Pancreas (tissue), 10 donors: ENCODE data around the gene APOBEC3B. TPM values are rescaled to one million over a fixed set of nuclear protein-coding genes. Genes with fewer than 3 reads are reported as not detected.
A peak's percentile ranks its signal among the peaks of the same experiment; 100 is the strongest.
"Not testable (repeated sequence)": the region's sequence is repeated elsewhere in the genome, so short reads cannot be mapped to it uniquely, and the experiment has no call there.

Source experiments
- ATAC-seq, 4 donors: fragments of 200-7000 bp; cut with Tn5 transposase; one replicate each; pipeline versions ENCODE4 v1.8.0 to v1.9.1; 2020; ENCODE audit warnings: mild to moderate bottlenecking in 4 of 4, moderate library complexity in 4 of 4
- DNase-seq, 6 donors: peaks; one replicate each; pipeline ENCODE4 v3.0.0-alpha.2; 2020
- FAIRE-seq: peaks from 2 replicates; lab custom pipeline; 2012; peaks lifted over from hg19 to GRCh38; lab: Jason Lieb, UNC
- H3K27ac ChIP-seq, 4 donors: fragments of 200-600 bp; sonication (generic); 1 replicate in 3 of 4; 2 replicates in 1 of 4; pipeline versions ENCODE4 v1.5.0 to v1.8.0; 2020
- H3K27me3 ChIP-seq, 4 donors: fragments of 200-600 bp; one replicate each; pipeline ENCODE4 v1.8.0; 2021
- H3K36me3 ChIP-seq, 3 donors: fragments of 200-600 bp; sonication (generic) in 1 of 3; one replicate each; pipeline versions ENCODE4 v1.5.0 to v1.8.0; 2020 to 2021
- H3K4me1 ChIP-seq, 3 donors: fragments of 200-600 bp; one replicate each; pipeline ENCODE4 v1.8.0; 2021
- H3K4me3 ChIP-seq, 4 donors: fragments of 200-600 bp; sonication (generic) in 2 of 4; one replicate each; pipeline versions ENCODE4 v1.5.0 to v1.8.0; 2020 to 2021
- H3K9me3 ChIP-seq, 4 donors: fragments of 200-600 bp; one replicate each; pipeline ENCODE4 v1.8.0; 2021
- WGBS, 2 donors: extraction: QIAGEN DNeasy Blood & Tissue Kit; methylation state at CpG; one replicate each; pipeline ENCODE4 v1.1.7; 2013; 5-methylcytosine and 5-hydroxymethylcytosine counted together
- intact Hi-C, 3 donors: fragments of 100-400 bp; cut with DNase I; formaldehyde crosslinking; loops; one replicate each; pipeline versions ENCODE4 v1.11.1 to v1.14.2; 2022
- polyA plus RNA-seq, 2 donors: library from polyadenylated mRNA; stranded (reverse); fragments of 200-250 nt; gene quantifications; one replicate each; pipeline ENCODE4 v1.2.3, GENCODE V29; 2013
- total RNA-seq, 6 donors: library from RNA; stranded (reverse); fragmentation: NEBNext Ultra II Directional in 4 of 6; extraction: Animal tissue kit (Norgen Biotek cat#: 25700) in 4 of 6; gene quantifications; one replicate each; pipeline versions ENCODE4 v1.2.1 to v1.2.4, GENCODE V29; 2021 to 2023
- TF ChIP-seq, protein P1 (sequence below), 4 donors: fragments of 200-600 bp; sonication (generic) in 3 of 4; IDR thresholded peaks; one replicate each; pipeline versions ENCODE4 v1.5.0 to v1.8.0; 2021; ENCODE audit warnings: antibody characterized with exemption in 4 of 4
- donor health status: healthy with polysubstance abuse.
- donor health status: DM: no; HTN: no; CAD: no; lungs with moderate emphysema.
- donor health status: DM: no; HTN: no; CAD: no.
- donor health status: control.
- donor health status: control.
- donor health status: Bipolar disorder and iron deficiency.
- donor health status: DM: yes; HTN: yes; CAD: no.
- donor health status: DM: no; HTN: no; CAD: no.
- donor health status: DM: no; HTN: no; CAD: no.
- donor health status: DM: yes; HTN: yes; CAD: no.

Gene APOBEC3B
- total and polyA plus RNA-seq, 8 donors: 0.60 to 10.2 (median 3.0) TPM

DNA sequence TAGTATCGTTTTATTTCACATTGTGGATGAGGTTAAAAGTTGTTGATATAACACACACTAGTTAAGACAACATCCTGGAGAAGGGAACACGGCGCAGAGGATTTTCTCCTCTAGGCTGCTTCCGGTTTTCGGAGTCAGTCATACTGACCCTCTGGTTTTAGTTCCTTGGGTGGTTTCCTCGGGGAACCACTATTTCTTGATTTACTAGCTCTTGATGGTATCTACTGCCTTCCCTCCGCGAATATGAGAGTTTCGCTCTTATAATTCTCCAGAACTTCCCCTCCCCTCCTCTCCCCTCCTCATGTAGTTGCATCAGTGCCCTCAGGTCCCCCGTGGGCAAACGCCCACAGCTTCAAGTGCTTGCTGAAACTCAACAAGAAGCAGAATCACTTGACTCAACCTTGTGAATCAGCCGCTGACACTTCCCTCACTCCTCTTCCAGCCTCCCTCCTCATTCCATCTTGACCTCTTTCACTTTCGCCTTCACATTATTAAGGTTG lies 40.6 kb upstream of the APOBEC3B start:
- DNase-seq: no peak
- Histone ChIP-seq H3K9me3 (no peaks in the 10 kb centered on the region), H3K27me3 (no peaks in the 10 kb centered on the region), H3K4me1 (no peaks in the 10 kb centered on the region), H3K4me3 (no peak overlapping the region), H3K27ac (peak overlapping the region in 1 of 4 donors; percentile 2), H3K36me3 (no peaks in the 10 kb centered on the region)
- no peak for FAIRE-seq
- WGBS, 2 donors: 78 to 87% methylated on average over 13 of the region's 13 CpGs
- intact Hi-C loops: no loop called here
- TF ChIP-seq, protein P1, sequence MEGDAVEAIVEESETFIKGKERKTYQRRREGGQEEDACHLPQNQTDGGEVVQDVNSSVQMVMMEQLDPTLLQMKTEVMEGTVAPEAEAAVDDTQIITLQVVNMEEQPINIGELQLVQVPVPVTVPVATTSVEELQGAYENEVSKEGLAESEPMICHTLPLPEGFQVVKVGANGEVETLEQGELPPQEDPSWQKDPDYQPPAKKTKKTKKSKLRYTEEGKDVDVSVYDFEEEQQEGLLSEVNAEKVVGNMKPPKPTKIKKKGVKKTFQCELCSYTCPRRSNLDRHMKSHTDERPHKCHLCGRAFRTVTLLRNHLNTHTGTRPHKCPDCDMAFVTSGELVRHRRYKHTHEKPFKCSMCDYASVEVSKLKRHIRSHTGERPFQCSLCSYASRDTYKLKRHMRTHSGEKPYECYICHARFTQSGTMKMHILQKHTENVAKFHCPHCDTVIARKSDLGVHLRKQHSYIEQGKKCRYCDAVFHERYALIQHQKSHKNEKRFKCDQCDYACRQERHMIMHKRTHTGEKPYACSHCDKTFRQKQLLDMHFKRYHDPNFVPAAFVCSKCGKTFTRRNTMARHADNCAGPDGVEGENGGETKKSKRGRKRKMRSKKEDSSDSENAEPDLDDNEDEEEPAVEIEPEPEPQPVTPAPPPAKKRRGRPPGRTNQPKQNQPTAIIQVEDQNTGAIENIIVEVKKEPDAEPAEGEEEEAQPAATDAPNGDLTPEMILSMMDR (IDR thresholded peaks at IDR 0.05): no peak
- ATAC-seq: peak in 3 of 4 donors; percentile 9 to 68 (median 37)

DNA sequence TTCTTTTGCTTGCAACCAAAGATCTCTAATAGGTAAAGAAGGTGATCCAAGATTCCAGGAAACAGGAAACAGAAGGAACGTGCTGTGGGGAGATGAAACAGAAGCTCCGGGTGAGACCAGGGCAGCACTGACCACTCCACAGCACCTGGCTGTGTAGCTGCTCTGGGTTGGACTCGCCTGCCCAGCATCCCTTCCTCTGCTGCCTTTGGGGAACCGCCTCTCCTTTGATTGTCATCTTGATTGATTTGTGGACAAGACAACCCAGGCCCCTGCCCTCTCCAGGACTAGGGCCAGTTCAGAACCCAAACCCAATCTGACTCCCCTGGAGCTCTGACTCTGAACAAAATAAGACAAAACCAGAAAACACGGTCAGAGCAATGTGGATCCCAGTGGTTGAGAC lies 39.4 kb upstream of the APOBEC3B start:
- FAIRE-seq (no peak), DNase-seq (no peak), ATAC-seq (no peak)
- intact Hi-C loops: no loop called here
- Histone ChIP-seq H3K27ac (no peak overlapping the region), H3K4me1 (no peaks in the 10 kb centered on the region), H3K36me3 (no peaks in the 10 kb centered on the region), H3K9me3 (no peaks in the 10 kb centered on the region), H3K4me3 (no peak overlapping the region), H3K27me3 (no peaks in the 10 kb centered on the region)
- TF ChIP-seq, protein P1 (IDR thresholded peaks at IDR 0.05): no peak
- 76 to 83% methylated on average over 5 of the region's 5 CpGs for WGBS, 2 donors

GRCh38 chr22:38943201-38943600 lies 38.9 kb upstream of the APOBEC3B start:
- no peaks in the 10 kb centered on the region for H3K27me3 ChIP-seq
- WGBS, 2 donors: 51 to 61% methylated on average over 9 of the region's 9 CpGs
- no peak overlapping the region for H3K4me3 ChIP-seq
- FAIRE-seq (no peak), DNase-seq (peak in 1 of 6 donors; percentile 31), ATAC-seq (peak in 2 of 4 donors; percentile 43 to 45)
- intact Hi-C loops: no loop called here
- TF ChIP-seq, protein P1 (IDR thresholded peaks at IDR 0.05): no peak
- no peaks in the 10 kb centered on the region for H3K9me3 ChIP-seq
- no peaks in the 10 kb centered on the region for H3K36me3 ChIP-seq
- no peak overlapping the region for H3K27ac ChIP-seq
- no peaks in the 10 kb centered on the region for H3K4me1 ChIP-seq

DNA sequence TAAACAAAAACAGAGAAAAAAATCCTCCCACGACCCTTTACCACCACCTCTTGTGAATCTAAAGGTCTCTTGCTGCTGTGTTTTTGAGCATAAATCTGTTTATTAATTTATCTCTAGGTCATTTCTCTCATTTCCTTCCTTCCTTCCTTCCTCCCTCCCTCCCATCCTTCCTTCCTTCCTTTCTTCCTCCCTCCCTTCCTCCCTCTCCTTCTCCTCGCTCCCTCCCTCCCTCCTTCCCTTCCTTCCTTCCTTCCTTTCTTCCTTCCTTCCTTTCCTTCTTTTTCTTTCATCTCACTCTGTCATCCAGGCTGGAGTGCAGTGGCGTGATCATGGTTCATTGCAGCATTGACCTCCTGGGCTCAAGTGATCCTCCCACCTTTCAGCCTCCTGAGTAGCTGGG lies 38.3 kb upstream of the APOBEC3B start:
- 69 to 84% methylated on average over 3 of the region's 3 CpGs for WGBS, 2 donors
- DNase-seq (no peak), FAIRE-seq (no peak), ATAC-seq (no peak)
- intact Hi-C loops: no loop called here
- no peaks in the 10 kb centered on the region for H3K27me3 ChIP-seq
- no peak overlapping the region for H3K27ac ChIP-seq
- H3K4me3 ChIP-seq: no peak overlapping the region
- TF ChIP-seq, protein P1 (IDR thresholded peaks at IDR 0.05): no peak
- no peaks in the 10 kb centered on the region for H3K4me1 ChIP-seq
- no peaks in the 10 kb centered on the region for H3K36me3 ChIP-seq
- no peaks in the 10 kb centered on the region for H3K9me3 ChIP-seq

GRCh38 chr22:38944653-38945052 lies 37.5 kb upstream of the APOBEC3B start:
- 77 to 84% methylated on average over 7 of the region's 7 CpGs for WGBS, 2 donors
- H3K36me3 ChIP-seq: no peaks in the 10 kb centered on the region
- no peak overlapping the region for H3K27ac ChIP-seq
- no peaks in the 10 kb centered on the region for H3K9me3 ChIP-seq
- TF ChIP-seq, protein P1 (IDR thresholded peaks at IDR 0.05): no peak
- peak in 1 of 6 donors; percentile 21 for DNase-seq
- H3K4me3 ChIP-seq: no peak overlapping the region
- no peaks in the 10 kb centered on the region for H3K4me1 ChIP-seq
- ATAC-seq: no peak
- intact Hi-C loops: no loop called here
- FAIRE-seq: no peak
- H3K27me3 ChIP-seq: no peaks in the 10 kb centered on the region

DNA sequence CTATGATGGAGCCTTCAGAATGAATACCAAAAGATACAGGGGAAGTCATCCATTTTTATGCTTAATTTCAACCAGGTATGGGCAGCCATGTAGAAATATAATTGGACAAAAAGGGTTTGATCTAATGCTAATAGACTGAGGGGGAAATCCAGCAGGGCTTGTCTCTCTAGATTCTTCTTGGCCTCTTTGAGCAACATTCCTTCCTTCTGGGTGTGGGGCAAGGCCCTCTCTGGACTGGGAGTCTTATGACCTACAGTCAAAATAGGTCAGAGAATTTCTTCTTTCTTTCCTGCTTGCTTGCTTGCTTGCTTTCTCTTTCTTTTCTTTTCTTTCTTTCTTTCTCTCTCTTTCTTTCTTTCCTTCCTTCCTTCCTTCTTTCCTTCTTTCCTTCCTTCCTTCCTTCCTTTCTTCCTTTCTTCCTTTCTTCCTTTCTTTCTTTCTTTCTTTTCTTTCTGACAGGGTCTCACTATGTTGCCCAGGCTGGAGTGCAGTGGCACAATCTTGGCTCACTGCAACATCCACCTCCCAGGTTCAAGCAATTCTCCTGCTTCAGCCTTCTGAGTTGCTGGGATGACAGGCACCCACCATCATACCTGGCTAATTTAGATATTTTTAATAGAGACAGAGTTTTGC lies 36.3 kb upstream of the APOBEC3B start:
- H3K36me3 ChIP-seq, H3K27ac ChIP-seq, H3K27me3 ChIP-seq, DNase-seq, H3K4me1 ChIP-seq, intact Hi-C loops, H3K4me3 ChIP-seq, FAIRE-seq, H3K9me3 ChIP-seq, ATAC-seq: not testable (repeated sequence)
